GM19438 (cell line): ENCODE results near the gene CPVL.

Experiments
- ATAC-seq: cut with Tn5 transposase; IDR thresholded peaks from one replicate; pipeline ENCODE4 v1.9.1; 2021; ENCODE audit warnings: low read depth; ENCODE audit not compliant: unreplicated experiment

The CPVL gene

GRCh38 chr7:29146057-29146706 is at the start of gene CPVL:
CPVL (minus strand) TSS chr7:29146537; CDS start chr7:29121061, 25,476 bp downstream.
- ATAC-seq, result no peak

DNA sequence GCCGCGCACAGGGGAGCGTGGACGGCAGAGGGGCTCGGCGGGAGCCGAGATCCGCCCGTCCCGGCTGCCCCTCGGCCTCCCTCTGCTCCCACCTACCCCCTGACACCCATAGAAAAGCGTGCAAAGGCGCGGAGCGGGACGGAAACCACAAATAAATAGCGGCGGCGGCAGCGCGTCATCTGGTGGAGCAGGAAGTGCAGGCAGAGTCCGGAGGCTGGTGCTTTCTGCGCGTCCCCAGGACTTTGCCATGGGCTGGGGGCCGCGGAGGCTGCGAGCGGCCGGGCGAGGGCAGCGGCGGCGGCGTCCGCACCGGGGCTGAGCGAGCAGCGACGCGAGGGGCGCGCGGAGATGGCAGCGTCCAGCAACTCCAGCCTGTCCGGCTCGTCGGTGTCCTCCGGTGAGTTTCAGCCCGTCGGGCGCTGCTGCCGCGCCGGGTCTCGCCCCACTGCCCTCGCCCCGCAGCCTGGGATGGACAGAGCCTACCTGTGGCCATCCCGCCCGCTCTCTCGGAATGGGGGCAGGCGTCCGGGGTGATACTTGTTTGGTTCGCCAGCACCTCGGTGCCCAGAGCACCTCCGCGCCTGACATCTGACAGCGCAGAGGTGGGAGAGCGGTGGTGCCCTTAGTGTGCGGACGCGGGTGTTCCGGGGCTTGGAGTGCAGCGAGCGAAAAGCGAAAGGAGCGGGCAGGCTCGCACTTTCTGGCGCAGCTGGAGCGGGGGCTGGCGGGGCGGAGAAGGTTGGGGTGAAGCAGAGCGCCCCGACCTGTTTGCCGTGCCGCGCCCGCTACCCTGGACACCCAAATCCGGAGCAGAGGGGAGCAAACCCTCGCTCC is 48.5 kb upstream of the CPVL start, which contains the start of gene CHN2:
Gene CHN2 (plus strand): TSS at position 182 of the 834 bp plus-strand sequence.
- no peak for ATAC-seq

DNA sequence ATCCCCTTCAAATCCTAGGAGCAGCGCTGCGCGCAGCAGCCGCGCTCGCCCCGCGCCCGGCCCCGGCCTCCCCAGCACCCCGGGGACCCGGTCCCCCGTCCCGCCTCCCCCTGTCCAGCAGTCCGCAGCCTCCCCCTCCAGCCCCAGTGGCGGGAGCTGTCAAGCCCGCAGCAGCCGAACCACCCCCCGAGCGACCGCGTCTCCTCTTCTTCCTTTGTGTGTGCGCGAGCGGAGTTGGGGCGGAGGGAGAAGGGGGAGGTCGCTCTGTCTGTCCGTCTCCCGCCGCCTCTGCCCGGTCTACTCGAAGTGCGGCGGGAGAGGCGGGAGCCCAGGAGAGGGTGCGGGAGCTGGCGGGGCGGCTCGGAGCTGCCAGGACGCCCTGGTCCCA is 47.9 kb upstream of the CPVL start:
- ATAC-seq, result no peak

DNA sequence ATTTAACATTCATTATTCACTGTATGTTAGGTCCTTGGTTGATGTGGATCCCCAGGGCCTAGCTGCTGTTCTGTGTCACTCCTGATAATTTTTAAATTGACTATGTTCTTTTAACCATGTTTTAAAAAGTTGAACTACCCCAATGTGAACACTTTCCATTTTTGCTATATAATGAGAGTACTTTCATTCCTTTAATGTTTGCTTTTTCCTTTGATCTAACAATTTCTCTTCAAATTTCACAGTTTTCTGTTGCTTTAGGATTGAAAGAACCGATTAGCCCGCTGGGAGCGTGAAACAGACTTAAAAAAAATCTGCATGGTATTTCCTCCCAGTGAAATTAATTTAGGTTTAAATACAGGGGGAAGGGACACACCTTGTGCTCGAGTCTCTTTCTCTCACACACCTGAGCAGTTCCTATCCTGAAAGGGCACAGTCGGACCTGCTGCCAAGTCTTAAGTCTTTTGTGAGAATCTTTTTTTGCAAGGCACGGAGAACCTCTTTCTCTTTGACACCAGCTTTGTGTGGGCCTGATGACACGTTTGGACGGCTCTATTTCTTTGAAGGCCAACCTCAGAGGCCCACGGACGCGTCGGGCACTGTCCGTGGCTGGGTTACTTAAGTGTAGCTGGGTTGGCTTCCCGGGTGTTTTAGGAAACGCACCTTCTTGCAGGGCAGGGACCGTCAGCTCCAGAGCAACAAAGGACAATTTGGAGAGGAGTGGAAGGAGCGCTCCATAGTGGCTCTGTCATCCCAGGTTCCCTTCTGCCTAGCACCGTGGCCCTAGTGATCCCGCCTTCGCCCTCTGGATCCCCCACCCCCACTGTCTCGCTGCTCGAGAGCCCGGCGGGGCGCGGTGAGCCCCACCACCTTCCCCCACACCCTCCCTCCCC is 47.2 kb upstream of the CPVL start:
- no peak for ATAC-seq

GRCh38 chr7:29192811-29193210 is 46.5 kb upstream of the CPVL start:
- no peak for ATAC-seq

GRCh38 chr7:29192323-29192722 is 46.0 kb upstream of the CPVL start:
- no peak for ATAC-seq

DNA sequence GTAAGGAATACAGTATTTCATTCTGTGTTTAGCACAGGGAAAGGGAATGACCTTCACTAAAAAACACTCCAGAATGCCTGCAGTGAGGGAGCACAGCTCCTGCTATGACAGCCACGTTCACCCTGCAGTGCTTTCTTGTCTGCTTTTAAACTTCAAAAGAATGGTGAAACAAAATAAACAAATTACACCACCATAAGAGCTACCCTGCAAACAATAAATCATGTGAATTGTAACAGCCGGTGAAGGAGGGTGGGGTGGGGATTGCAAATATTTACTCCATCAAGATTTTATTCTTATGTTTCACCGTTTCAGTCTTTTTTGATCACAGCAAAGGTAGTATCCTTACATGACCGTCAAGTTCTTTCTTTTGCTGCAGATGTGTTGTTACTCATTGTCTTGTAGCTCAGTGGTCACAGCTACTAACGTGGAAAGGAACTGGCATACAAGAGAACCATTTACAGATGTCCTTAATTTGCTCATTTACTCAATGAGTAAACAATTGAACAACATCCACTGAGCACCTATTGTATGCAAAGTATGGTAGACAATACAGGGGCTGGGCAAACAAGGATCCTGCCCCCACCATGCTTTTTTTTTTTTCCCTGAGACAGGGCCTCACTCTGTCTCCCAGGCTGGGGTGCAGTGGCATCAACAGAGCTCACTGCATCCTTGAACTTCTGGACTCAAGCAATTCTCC is 44.2 kb upstream of the CPVL start:
- no peak for ATAC-seq

GRCh38 chr7:29189743-29190201 is 43.4 kb upstream of the CPVL start:
- no peak for ATAC-seq

DNA sequence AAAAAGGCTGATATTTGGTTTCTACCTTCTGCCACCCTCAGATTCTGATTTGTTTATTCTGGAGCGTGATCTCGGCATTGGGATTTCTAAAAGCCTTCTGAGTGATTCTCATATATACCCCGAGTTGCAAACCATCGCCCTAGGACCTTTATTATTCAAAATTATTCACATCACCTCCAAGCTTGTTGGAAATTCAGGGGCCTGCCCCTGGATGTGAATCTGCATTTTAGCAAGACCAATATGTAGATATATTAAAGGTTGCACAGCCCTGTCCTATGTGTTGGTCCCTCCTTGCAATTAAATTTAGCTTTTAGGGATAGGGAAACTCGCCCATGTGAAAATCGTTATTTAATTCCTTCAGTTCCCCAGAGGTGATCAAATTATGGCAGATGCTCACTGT is 39.3 kb upstream of the CPVL start:
- no peak for ATAC-seq

DNA sequence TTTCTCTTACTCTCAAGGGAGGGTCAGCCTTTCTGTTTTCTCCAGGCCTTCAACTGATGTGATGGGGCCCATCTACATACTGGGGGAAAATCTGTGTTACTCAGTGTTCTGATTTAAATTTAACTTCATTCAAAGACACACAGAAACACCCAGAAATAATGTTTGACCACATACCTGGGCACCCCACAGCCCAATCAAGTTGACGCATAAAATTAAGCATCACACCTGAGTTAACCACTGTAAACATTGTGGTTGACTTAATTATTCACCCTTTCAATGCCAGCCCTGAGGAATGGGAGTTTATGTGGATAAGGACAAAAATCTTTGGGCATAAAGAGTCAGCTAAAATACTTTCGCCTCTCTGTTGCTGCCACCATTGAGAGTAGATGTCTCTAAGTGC is 38.3 kb upstream of the CPVL start:
- ATAC-seq, result no peak

DNA sequence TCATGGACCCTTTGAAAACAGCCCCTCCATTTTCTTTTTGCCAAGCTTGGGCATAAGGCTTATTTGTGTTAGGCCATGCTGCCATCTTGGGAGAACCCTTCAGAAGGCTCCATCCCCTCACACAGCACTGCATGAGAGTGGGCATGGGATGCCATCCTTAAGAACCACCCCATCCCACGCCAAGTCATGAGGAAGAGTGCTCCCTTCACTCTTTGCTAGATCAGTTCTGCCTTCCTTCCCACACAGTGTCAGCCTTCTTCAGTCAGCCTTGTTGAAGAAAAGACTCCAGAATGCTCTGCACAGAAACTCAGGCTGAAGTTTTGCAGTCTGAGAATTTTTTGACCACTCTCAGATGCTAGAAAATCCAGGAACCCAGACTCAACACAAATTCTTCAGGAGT is 32.8 kb upstream of the CPVL start:
- no peak for ATAC-seq

- no peak for ATAC-seq
These were observed 31.7 kb upstream of the CPVL start for GRCh38 chr7:29177963-29178600.

GRCh38 chr7:29173458-29173857 is 27.1 kb upstream of the CPVL start:
- no peak for ATAC-seq

GRCh38 chr7:29170781-29171180 is 24.4 kb upstream of the CPVL start:
- no peak for ATAC-seq

- no peak for ATAC-seq
These were observed 21.4 kb upstream of the CPVL start for GRCh38 chr7:29167721-29168120.

DNA sequence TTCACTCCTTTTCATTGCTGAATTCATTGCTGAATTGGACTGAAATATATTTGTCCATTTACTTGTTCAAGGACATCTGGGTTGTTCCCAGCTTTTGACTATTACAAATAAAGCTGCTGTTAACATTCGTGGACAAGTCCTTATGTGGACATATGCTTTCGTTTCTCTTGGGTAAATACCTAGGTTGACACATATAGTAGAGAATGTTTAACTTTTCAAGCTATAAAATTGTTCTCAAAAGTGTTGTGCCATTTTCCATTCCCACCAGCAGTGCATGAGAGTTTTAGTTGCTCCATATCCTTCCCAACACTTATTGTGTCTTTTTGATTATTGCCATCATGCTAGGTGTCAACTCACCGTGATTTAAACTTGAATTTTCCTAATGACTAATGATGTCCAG is 17.5 kb upstream of the CPVL start:
- no peak for ATAC-seq

GRCh38 chr7:29162577-29162976 is 16.2 kb upstream of the CPVL start:
- no peak for ATAC-seq

DNA sequence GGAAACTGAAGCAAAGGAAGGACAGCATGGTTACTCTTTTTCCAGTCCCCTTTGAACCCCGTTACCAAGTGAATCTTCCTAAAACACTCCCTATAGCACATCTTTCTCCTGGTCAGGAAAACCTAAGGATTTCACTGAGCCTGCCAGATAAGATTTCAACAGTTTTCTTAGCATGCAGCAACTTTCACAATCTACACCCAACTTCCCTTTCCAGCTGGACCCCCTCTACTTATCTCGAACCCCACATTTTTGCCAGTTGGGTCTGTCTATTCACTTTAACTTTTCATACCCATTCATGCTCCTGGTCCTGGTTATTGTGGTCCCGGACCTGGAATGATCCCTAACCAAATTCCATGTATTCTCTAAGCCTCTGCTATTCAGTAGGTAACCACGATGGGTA is 14.9 kb upstream of the CPVL start:
- no peak for ATAC-seq

DNA sequence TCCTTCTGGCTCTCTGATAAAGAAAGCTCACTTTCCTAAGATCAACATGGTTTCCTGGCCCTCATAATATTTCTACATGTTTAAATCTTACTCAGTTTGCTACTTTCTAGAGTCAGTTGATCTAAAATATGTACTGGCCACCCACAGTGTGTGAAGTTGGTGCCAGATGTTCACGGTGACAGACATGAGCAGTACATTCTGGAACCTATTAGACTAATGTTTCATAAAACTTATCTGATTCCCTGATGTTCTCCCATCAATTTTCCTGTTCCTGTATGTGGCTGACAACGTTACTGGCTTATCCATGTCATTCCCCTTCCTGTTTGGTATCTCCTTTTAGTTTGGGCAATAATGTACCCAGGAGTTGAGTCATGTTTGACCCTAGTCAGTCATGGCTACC is 13.7 kb upstream of the CPVL start:
- ATAC-seq, result no peak
